HG03108 (cell line): Measurements from ENCODE around the gene SART3.
"Not testable (repeated sequence)": the region's sequence is repeated elsewhere in the genome, so short reads cannot be mapped to it uniquely, and the experiment has no call there.

Source experiments
- ATAC-seq: cut with Tn5 transposase; IDR thresholded peaks from one replicate; pipeline ENCODE4 v1.9.1; 2021; ENCODE audit warnings: moderate library complexity; ENCODE audit not compliant: unreplicated experiment

SART3 gene

GRCh38 chr12:108598553-108599250 lies 37.7 kb upstream of the SART3 start:
- no peak for ATAC-seq

- no peak for ATAC-seq
Observed at GRCh38 chr12:108597559-108598471, 36.8 kb upstream of the SART3 start, which contains the start of gene TMEM119. TSS of gene TMEM119 (minus strand) at chr12:108598084. CDS start at chr12:108592383, 5,701 bp downstream.

GRCh38 chr12:108596854-108597558 lies 36.0 kb upstream of the SART3 start:
- no peak for ATAC-seq

GRCh38 chr12:108595711-108596647 lies 35.0 kb upstream of the SART3 start:
- ATAC-seq: no peak

GRCh38 chr12:108594960-108595710 lies 34.2 kb upstream of the SART3 start:
- no peak for ATAC-seq

GRCh38 chr12:108594323-108594903 lies 33.4 kb upstream of the SART3 start:
- ATAC-seq: no peak

- ATAC-seq: no peak
Observed at GRCh38 chr12:108592033-108592909, 31.3 kb upstream of the SART3 start.

GRCh38 chr12:108591267-108591980 lies 30.5 kb upstream of the SART3 start:
- ATAC-seq: no peak

GRCh38 chr12:108590463-108590862 lies 29.5 kb upstream of the SART3 start:
- ATAC-seq: not testable (repeated sequence)

GRCh38 chr12:108589840-108590229 lies 28.9 kb upstream of the SART3 start:
- no peak for ATAC-seq

GRCh38 chr12:108589028-108589839 lies 28.3 kb upstream of the SART3 start:
- ATAC-seq: no peak

- no peak for ATAC-seq
Observed at GRCh38 chr12:108587826-108588225, 26.9 kb upstream of the SART3 start.

- ATAC-seq: no peak
Observed at GRCh38 chr12:108586306-108586705, 25.3 kb upstream of the SART3 start.

GRCh38 chr12:108585864-108586263 lies 24.9 kb upstream of the SART3 start:
- ATAC-seq: no peak

GRCh38 chr12:108584456-108585065 lies 23.6 kb upstream of the SART3 start:
- ATAC-seq: no peak

GRCh38 chr12:108583991-108584390 lies 23.0 kb upstream of the SART3 start:
- no peak for ATAC-seq
